GM12864 (cell line): ENCODE data around the gene SLC41A1.

Source experiments
- DNase-seq: peaks from one replicate; pipeline ENCODE4 v3.0.0-alpha.2; 2011; ENCODE audit warnings: low read depth
- H3K4me3 ChIP-seq: 2 replicates; pipeline ENCODE4 v1.5.1; 2011; ENCODE audit warnings: mild to moderate bottlenecking, low read depth, low read length, control low read depth
- CTCF ChIP-seq: IDR thresholded peaks from 2 replicates; pipeline ENCODE4 v1.5.1; 2011; ENCODE audit warnings: low read depth, mild to moderate bottlenecking, moderate library complexity, low read length, control low read depth, inconsistent platforms; ENCODE audit errors: missing control alignments

Gene SLC41A1

GRCh38 chr1:205754857-205755256, 58.1 kb downstream of the SLC41A1 start:
- no peak for DNase-seq
- no peak overlapping the region for H3K4me3 ChIP-seq
- TF ChIP-seq CTCF: no peak

GRCh38 chr1:205751036-205751651, 61.9 kb downstream of the SLC41A1 start:
- DNase-seq: no peak
- no peak for TF ChIP-seq CTCF
- H3K4me3 ChIP-seq: no peak overlapping the region

GRCh38 chr1:205750138-205751035, 62.6 kb downstream of the SLC41A1 start, which contains the start of gene NUCKS1:
TSS of gene NUCKS1 (minus strand) at chr1:205750182. CDS start at chr1:205749973, 209 bp downstream.
- TF ChIP-seq CTCF: no peak

GRCh38 chr1:205749234-205750137, 63.5 kb downstream of the SLC41A1 start:
- peak overlapping the region; percentile 68 for H3K4me3 ChIP-seq
- TF ChIP-seq CTCF: no peak

More at GRCh38 chr1:205750138-205751035, 62.6 kb downstream of the SLC41A1 start, which contains the start of gene NUCKS1:
- peak within 1 kb of the TSS; percentile 68 for H3K4me3 ChIP-seq
- DNase-seq: peak; percentile 98

GRCh38 chr1:205748403-205749233, 64.4 kb downstream of the SLC41A1 start:
- peak; percentile 30 for DNase-seq
- no peak for TF ChIP-seq CTCF

More at GRCh38 chr1:205749234-205750137, 63.5 kb downstream of the SLC41A1 start:
- DNase-seq: peak; percentile 73

GRCh38 chr1:205746757-205747412, 66.1 kb downstream of the SLC41A1 start:
- no peak for TF ChIP-seq CTCF
- no peak for DNase-seq
- peak overlapping the region; percentile 38 for H3K4me3 ChIP-seq

More at GRCh38 chr1:205748403-205749233, 64.4 kb downstream of the SLC41A1 start:
- H3K4me3 ChIP-seq: peak overlapping the region; percentile 68
